ENCODE results near the gene APBB2. TPM values are rescaled to one million over a fixed set of nuclear protein-coding genes. Genes with fewer than 3 reads are reported as not detected.

Gene APBB2
- total RNA-seq (10 to 100 TPM in 4 of 5 donors, 1 to 10 TPM in 1; 9.0 to 55.4 (median 41.1) TPM), polyA plus RNA-seq (1 to 10 TPM; 4.7 to 9.2 (median 7.9) TPM)
- long read RNA-seq, donor 1, partial matches to known transcripts = 0 of 1 reads
- long read RNA-seq, donor 1, other reads (novel, unspliced or antisense) = 0 of 1 reads
- long read RNA-seq, donor 2 = 0 reads
- long read RNA-seq, donor 3 = 0 reads
- long read RNA-seq, donor 4 = 0 reads
- long read RNA-seq, donor 5, partial matches to known transcripts = 0 of 1 reads
- long read RNA-seq, donor 5, other reads (novel, unspliced or antisense) = 0 of 1 reads
- long read RNA-seq, donor 6 = 0 reads
- long read RNA-seq, donor 7, partial matches to known transcripts = 0 of 2 reads
- long read RNA-seq, donor 7, other reads (novel, unspliced or antisense) = 0 of 2 reads
- long read RNA-seq, donor 8, partial matches to known transcripts = 0 of 4 reads
- long read RNA-seq, donor 8, other reads (novel, unspliced or antisense) = 0 of 4 reads
- long read RNA-seq, donor 9, partial matches to known transcripts = 0 of 2 reads
- long read RNA-seq, donor 9, other reads (novel, unspliced or antisense) = 0 of 2 reads
- long read RNA-seq, donor 10 = 0 reads

DNA sequence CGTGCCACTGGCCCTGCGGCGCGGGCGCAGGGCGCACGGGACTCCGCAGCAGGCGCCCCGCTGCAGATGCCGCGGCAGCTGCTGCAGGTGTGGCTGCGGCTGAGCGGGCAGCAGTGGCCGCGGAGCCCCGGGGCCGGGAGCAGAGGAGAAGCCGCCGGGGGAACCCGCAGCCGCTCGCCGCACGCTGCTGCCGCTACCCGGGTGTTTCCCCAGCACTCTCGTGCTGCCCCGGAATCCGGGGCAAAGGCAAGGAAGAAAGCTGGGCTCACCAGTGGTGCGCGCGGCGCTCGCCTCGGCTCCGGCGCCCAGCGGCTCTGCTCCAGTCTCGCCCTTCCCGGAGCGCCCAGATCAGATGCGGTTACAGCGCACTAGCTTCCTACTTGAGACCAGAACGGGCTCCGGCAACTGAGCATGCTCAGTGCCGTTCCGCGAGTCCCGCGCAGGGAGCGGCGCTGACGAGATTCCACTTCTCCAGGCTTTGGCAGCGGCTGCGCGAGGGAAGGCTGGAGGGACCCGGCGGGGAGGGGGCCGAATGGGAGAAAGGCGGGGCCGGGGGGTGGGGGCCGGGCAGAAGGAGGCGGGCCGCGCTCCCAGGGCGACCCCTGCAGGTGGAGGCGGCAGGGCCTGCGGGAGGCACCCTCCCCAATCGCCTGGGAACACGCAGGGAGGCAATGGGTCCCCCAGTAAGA lies at the start of gene APBB2:
APBB2 (minus strand) TSS at position 407 of the 689 bp plus-strand sequence. CDS start 181,288 bp downstream, outside the sequence.
- Histone ChIP-seq H3K4me1 (peaks cover 20 to 59% (median 40%) of the 10 kb centered on the region in 4 donors), H3K27me3 (peaks cover 0 to 10% (median 0%) of the 10 kb centered on the region in 3 donors), H3K9me3 (no peaks in the 10 kb centered on the region), H3K36me3 (no peaks in the 10 kb centered on the region), H3K4me3 (peak within 1 kb of the TSS; percentile 81 to 96 (median 92)), H3K27ac (peak within 1 kb of the TSS; percentile 84 to 95 (median 90))
- WGBS, 5 donors = 0 to 1% (median 1%) methylated on average over 29 to 71 of the region's 71 CpGs
- TF ChIP-seq, protein P1, sequence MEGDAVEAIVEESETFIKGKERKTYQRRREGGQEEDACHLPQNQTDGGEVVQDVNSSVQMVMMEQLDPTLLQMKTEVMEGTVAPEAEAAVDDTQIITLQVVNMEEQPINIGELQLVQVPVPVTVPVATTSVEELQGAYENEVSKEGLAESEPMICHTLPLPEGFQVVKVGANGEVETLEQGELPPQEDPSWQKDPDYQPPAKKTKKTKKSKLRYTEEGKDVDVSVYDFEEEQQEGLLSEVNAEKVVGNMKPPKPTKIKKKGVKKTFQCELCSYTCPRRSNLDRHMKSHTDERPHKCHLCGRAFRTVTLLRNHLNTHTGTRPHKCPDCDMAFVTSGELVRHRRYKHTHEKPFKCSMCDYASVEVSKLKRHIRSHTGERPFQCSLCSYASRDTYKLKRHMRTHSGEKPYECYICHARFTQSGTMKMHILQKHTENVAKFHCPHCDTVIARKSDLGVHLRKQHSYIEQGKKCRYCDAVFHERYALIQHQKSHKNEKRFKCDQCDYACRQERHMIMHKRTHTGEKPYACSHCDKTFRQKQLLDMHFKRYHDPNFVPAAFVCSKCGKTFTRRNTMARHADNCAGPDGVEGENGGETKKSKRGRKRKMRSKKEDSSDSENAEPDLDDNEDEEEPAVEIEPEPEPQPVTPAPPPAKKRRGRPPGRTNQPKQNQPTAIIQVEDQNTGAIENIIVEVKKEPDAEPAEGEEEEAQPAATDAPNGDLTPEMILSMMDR (IDR thresholded peaks at IDR 0.05) = peak in 4 of 7 experiments; percentile 50 to 91 (median 84)
- TF ChIP-seq POLR2A (IDR thresholded peaks at IDR 0.05) = peak in 2 of 4 donors; percentile 46 to 64
- TF ChIP-seq POLR2AphosphoS5 (IDR thresholded peaks at IDR 0.05) = peak; percentile 82 to 96 (median 93)
- no peak for TF ChIP-seq EP300 (IDR thresholded peaks at IDR 0.05)
- peak; percentile 94 to 99 for DNase-seq
- intact Hi-C loops (cut with DNase I; ENCODE audit: low total_unique reads) = loop anchor here (5.0 kb wide), 2 partner anchors 237 to 287 kb away; no protein-coding TSS in a partner anchor

DNA sequence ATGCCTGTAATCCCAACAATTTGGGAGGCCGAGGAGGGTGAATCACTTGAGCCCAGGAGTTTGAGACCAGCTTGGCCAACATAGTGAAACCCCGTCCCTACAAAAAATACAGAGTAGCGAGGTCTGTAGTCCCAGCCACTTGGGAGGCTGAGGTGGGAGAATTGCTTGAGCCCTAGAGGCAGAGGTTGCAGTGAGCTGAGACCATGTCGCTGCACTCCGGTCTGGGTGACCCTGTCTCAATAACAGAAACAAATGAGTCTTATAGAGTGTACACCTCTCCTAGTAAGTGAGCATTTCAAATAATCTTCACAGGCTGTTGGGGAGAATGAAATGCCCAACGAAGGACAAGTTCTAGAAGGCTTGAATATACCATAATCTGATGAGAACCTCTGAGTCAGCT lies 47.9 kb upstream of the APBB2 start:
- Histone ChIP-seq H3K4me1 (peaks cover 4 to 9% (median 8%) of the 10 kb centered on the region in 4 donors), H3K4me3 (no peak overlapping the region), H3K27me3 (peaks cover 0 to 22% (median 7%) of the 10 kb centered on the region in 3 donors), H3K36me3 (no peaks in the 10 kb centered on the region), H3K27ac (no peak overlapping the region), H3K9me3 (no peaks in the 10 kb centered on the region)
- WGBS, 5 donors = 93 to 96% (median 93%) methylated on average over 6 of the region's 6 CpGs
- DNase-seq = no peak
- TF ChIP-seq, protein P1 (IDR thresholded peaks at IDR 0.05) = no peak
- no peak for TF ChIP-seq POLR2AphosphoS5 (IDR thresholded peaks at IDR 0.05)
- no peak for TF ChIP-seq EP300 (IDR thresholded peaks at IDR 0.05)
- intact Hi-C loops (cut with DNase I; ENCODE audit: low total_unique reads) = no loop called here

GRCh38 chr4:41260116-41260733 lies 45.9 kb upstream of the APBB2 start:
- H3K4me3 ChIP-seq = no peak overlapping the region
- no peaks in the 10 kb centered on the region for H3K9me3 ChIP-seq
- peaks cover 0 to 42% (median 19%) of the 10 kb centered on the region in 3 donors for H3K27me3 ChIP-seq
- TF ChIP-seq, protein P1 (IDR thresholded peaks at IDR 0.05) = no peak
- TF ChIP-seq EP300 (IDR thresholded peaks at IDR 0.05) (no peak), POLR2AphosphoS5 (IDR thresholded peaks at IDR 0.05) (no peak)
- H3K27ac ChIP-seq = no peak overlapping the region
- DNase-seq = no peak
- WGBS, 5 donors = 83 to 93% (median 89%) methylated on average over 9 of the region's 9 CpGs
- H3K36me3 ChIP-seq = no peaks in the 10 kb centered on the region
- intact Hi-C loops (cut with DNase I; ENCODE audit: low total_unique reads) = no loop called here
- H3K4me1 ChIP-seq = peaks cover 9 to 20% (median 17%) of the 10 kb centered on the region in 4 donors

DNA sequence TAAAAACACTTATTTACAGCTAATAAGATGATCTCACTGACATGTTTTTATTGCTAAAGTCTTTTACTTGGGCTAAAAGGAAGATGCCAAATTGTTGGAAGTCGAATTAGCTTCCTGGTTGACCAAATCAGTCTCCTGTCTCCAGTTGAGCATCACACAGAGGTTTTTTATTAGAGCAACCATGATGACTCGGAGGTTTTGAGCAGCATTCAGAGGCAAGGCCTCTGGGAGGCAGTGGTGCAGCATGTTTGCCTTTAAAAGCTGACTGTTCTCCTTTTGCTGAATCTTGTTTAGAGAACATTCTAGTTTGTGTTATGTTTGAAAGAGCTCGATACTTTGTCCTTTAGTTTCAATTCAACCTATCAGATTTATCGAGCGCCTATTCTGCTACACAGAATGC lies 44.4 kb upstream of the APBB2 start:
- Histone ChIP-seq H3K27ac (no peak overlapping the region), H3K27me3 (peaks cover 0 to 51% (median 19%) of the 10 kb centered on the region in 3 donors), H3K9me3 (no peaks in the 10 kb centered on the region), H3K4me1 (peaks cover 9 to 20% (median 17%) of the 10 kb centered on the region in 4 donors), H3K36me3 (no peaks in the 10 kb centered on the region), H3K4me3 (no peak overlapping the region)
- TF ChIP-seq POLR2A (IDR thresholded peaks at IDR 0.05) (no peak), EP300 (IDR thresholded peaks at IDR 0.05) (no peak), POLR2AphosphoS5 (IDR thresholded peaks at IDR 0.05) (no peak)
- TF ChIP-seq, protein P1 (IDR thresholded peaks at IDR 0.05) = no peak
- intact Hi-C loops (cut with DNase I; ENCODE audit: low total_unique reads) = loop anchor here (10.0 kb wide), 1 partner anchor 626 kb away; no protein-coding TSS in a partner anchor
- WGBS, 5 donors = 62 to 73% (median 71%) methylated on average over 5 of the region's 5 CpGs
- DNase-seq = peak in 1 of 2 donors; percentile 68
